ENCODE data around the gene SSH2.

Gene SSH2

DNA sequence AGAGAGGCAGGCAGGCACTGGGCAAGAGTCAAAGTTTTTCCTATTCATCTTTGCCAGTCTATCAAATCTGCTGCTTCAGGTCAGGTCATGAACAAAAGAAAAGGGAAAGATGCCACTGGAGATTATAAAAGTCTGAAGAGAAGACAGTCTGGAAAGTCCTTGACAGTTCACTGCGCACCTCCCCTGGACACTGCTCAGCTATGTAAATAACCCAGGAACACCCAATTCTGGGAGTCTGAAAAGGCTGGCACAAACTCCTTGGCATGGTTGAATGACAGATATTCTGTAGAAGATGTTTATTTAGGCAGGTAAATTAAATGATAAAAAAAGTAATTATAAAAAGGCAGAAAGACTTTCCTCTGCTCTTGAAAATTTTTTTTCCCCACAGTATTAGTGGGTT is 302.1 kb downstream of the SSH2 start:
- no peak overlapping the region for H3K27ac ChIP-seq (ENCODE audit: extremely low read depth, low read depth, low read length)
- ChIA-PET CTCF (interaction anchor here (1.3 to 2.1 kb wide), 2 partner anchors 11 to 151 kb away, joined by 4 to 8 read pairs; no protein-coding TSS in a partner anchor), POLR2A (no interaction called here)
- no peaks in the 10 kb centered on the region for H3K4me1 ChIP-seq (ENCODE audit: control insufficient read depth, insufficient read depth, low read length)
- peaks cover 0 to 23% of the 10 kb centered on the region in 2 experiments; a peak in 2 of 3 replicates for H3K36me3 ChIP-seq (ENCODE audit: control insufficient read depth in 2 of 2, insufficient read depth in 1 of 2, low read length in 2 of 2)
- no peaks in the 10 kb centered on the region for H3K9me3 ChIP-seq (ENCODE audit: control insufficient read depth, insufficient read depth, low read depth, low read length)
- H3K4me3 ChIP-seq (ENCODE audit: low read depth, low read length), result no peak overlapping the region
- TF ChIP-seq, protein P1, sequence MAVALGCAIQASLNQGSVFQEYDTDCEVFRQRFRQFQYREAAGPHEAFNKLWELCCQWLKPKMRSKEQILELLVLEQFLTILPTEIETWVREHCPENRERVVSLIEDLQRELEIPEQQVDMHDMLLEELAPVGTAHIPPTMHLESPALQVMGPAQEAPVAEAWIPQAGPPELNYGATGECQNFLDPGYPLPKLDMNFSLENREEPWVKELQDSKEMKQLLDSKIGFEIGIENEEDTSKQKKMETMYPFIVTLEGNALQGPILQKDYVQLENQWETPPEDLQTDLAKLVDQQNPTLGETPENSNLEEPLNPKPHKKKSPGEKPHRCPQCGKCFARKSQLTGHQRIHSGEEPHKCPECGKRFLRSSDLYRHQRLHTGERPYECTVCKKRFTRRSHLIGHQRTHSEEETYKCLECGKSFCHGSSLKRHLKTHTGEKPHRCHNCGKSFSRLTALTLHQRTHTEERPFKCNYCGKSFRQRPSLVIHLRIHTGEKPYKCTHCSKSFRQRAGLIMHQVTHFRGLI (tag by site-specific recombination; IDR thresholded peaks at IDR 0.05), result no peak
- TF ChIP-seq, protein P2, sequence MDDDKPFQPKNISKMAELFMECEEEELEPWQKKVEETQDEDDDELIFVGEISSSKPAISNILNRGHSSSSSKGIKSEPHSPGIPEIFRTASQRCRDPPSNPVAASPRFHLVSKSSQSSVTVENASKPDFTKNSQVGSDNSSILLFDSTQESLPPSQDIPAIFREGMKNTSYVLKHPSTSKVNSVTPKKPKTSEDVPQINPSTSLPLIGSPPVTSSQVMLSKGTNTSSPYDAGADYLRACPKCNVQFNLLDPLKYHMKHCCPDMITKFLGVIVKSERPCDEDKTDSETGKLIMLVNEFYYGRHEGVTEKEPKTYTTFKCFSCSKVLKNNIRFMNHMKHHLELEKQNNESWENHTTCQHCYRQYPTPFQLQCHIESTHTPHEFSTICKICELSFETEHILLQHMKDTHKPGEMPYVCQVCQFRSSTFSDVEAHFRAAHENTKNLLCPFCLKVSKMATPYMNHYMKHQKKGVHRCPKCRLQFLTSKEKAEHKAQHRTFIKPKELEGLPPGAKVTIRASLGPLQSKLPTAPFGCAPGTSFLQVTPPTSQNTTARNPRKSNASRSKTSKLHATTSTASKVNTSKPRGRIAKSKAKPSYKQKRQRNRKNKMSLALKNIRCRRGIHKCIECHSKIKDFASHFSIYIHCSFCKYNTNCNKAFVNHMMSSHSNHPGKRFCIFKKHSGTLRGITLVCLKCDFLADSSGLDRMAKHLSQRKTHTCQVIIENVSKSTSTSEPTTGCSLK (tag by site-specific recombination; IDR thresholded peaks at IDR 0.05), result no peak
- TF ChIP-seq ZNF10 (tag by site-specific recombination; IDR thresholded peaks at IDR 0.05) (no peak), ZNF112 (tag by site-specific recombination; IDR thresholded peaks at IDR 0.05) (no peak)

DNA sequence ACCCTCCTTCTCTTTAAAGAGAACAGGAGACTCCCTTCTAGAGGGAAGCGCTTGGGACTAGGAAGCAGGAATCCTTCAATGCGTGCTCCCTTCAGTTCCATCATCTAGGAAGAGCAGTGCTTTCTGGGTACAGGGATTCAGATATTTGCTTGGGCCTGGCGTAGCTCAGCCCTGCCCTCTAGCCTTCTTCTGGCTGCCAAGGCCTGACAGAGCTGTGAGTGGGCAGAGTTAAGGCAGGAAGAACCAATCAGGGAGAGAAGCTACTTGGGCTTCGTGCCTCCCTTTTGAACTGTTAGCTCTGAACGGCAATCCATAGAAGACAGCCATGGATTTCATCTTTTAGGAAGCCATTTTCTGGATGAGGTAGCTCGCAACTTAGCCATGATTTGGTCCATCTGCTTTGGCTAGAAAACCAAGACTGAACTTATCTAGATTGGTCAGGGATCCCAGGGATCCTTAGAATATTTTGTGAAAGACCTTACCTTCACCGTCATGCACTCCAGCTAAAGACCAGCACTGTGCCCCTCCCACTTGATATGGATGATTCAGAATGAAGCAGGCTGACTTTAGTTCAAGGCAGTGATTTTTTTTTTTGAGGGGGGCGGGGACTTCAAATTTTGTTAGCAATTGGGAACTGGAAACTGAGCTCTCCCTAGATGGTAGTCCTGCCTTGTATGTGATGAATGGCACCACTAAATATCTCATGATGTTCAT is 304.8 kb downstream of the SSH2 start:
- POLR2A ChIA-PET, result interaction anchor here (1.2 kb wide), 1 partner anchor 34 kb away, joined by 6 read pairs; no protein-coding TSS in a partner anchor

More for the DNA sequence above, 304.8 kb downstream of the SSH2 start:
- Histone ChIP-seq H3K4me3 (ENCODE audit: low read depth, low read length) (no peak overlapping the region), H3K27ac (ENCODE audit: extremely low read depth, low read depth, low read length) (no peak overlapping the region), H3K36me3 (ENCODE audit: control insufficient read depth in 2 of 2, insufficient read depth in 1 of 2, low read length in 2 of 2) (no peaks in the 10 kb centered on the region), H3K9me3 (ENCODE audit: control insufficient read depth, insufficient read depth, low read depth, low read length) (no peaks in the 10 kb centered on the region), H3K4me1 (ENCODE audit: control insufficient read depth, insufficient read depth, low read length) (peaks cover 10% of the 10 kb centered on the region)
- CTCF ChIA-PET, result interaction anchor here (1.0 to 1.5 kb wide), 5 partner anchors 10 to 306 kb away, joined by 3 to 8 read pairs (median 5); no protein-coding TSS in a partner anchor
- TF ChIP-seq, protein P1 (tag by site-specific recombination; IDR thresholded peaks at IDR 0.05), result 0 out of 2 replicates have a peak, but pooled peaks have one; percentile 31
- TF ChIP-seq SP2 (tag by site-specific recombination; IDR thresholded peaks at IDR 0.05) (peak; percentile 43), IKZF3 (tag by site-specific recombination; IDR thresholded peaks at IDR 0.05) (0 out of 2 replicates have a peak, but pooled peaks have one; percentile 20), ZNF223 (tag by site-specific recombination; IDR thresholded peaks at IDR 0.05) (no peak), ZNF529 (tag by site-specific recombination; IDR thresholded peaks at IDR 0.05; ENCODE audit: insufficient replicate concordance) (no peak), KLF9 (tag by site-specific recombination; IDR thresholded peaks at IDR 0.05; ENCODE audit: low read depth) (0 out of 2 replicates have a peak, but pooled peaks have one; percentile 30), ZBTB17 (tag by site-specific recombination; IDR thresholded peaks at IDR 0.05) (peak; percentile 73)
- TF ChIP-seq, protein P3, sequence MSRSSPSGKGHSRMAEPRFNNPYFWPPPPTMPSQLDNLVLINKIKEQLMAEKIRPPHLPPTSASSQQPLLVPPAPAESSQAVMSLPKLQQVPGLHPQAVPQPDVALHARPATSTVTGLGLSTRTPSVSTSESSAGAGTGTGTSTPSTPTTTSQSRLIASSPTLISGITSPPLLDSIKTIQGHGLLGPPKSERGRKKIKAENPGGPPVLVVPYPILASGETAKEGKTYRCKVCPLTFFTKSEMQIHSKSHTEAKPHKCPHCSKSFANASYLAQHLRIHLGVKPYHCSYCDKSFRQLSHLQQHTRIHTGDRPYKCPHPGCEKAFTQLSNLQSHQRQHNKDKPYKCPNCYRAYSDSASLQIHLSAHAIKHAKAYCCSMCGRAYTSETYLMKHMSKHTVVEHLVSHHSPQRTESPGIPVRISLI (tag by site-specific recombination; IDR thresholded peaks at IDR 0.05), result peak; percentile 50; the same call in 1 of the 2 replicates
- TF ChIP-seq, protein P4, sequence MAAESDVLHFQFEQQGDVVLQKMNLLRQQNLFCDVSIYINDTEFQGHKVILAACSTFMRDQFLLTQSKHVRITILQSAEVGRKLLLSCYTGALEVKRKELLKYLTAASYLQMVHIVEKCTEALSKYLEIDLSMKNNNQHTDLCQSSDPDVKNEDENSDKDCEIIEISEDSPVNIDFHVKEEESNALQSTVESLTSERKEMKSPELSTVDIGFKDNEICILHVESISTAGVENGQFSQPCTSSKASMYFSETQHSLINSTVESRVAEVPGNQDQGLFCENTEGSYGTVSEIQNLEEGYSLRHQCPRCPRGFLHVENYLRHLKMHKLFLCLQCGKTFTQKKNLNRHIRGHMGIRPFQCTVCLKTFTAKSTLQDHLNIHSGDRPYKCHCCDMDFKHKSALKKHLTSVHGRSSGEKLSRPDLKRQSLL (tag by site-specific recombination; IDR thresholded peaks at IDR 0.05), result peak; percentile 32; the same call in 1 of the 2 replicates
- TF ChIP-seq, protein P5, sequence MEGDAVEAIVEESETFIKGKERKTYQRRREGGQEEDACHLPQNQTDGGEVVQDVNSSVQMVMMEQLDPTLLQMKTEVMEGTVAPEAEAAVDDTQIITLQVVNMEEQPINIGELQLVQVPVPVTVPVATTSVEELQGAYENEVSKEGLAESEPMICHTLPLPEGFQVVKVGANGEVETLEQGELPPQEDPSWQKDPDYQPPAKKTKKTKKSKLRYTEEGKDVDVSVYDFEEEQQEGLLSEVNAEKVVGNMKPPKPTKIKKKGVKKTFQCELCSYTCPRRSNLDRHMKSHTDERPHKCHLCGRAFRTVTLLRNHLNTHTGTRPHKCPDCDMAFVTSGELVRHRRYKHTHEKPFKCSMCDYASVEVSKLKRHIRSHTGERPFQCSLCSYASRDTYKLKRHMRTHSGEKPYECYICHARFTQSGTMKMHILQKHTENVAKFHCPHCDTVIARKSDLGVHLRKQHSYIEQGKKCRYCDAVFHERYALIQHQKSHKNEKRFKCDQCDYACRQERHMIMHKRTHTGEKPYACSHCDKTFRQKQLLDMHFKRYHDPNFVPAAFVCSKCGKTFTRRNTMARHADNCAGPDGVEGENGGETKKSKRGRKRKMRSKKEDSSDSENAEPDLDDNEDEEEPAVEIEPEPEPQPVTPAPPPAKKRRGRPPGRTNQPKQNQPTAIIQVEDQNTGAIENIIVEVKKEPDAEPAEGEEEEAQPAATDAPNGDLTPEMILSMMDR (tag by site-specific recombination; IDR thresholded peaks at IDR 0.05), result peak; percentile 36; the same call in 1 of the 2 replicates

Measured in HEK293 (cell line).